ENCODE data around the gene ABHD17A.

DNA sequence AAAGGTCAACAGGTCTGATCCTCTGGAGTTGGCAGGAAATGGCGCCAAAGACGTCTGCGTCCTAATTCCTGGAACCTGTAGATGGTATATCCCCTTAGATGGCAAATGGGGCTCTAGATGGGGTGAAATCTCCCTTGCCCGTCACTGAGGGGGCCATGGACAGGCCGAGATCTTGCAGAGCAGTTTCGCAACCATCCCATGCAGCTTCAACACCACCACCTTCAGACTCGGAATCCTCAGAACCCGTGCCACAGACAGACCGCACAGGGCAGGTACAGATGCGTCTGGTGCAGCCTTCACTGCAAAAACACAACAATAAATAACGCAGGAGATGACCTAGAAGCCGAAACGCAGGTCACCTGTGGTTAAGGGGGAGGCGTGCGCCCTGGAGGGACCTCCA is 54.7 kb downstream of the ABHD17A start:
- TF ChIP-seq, protein P1, sequence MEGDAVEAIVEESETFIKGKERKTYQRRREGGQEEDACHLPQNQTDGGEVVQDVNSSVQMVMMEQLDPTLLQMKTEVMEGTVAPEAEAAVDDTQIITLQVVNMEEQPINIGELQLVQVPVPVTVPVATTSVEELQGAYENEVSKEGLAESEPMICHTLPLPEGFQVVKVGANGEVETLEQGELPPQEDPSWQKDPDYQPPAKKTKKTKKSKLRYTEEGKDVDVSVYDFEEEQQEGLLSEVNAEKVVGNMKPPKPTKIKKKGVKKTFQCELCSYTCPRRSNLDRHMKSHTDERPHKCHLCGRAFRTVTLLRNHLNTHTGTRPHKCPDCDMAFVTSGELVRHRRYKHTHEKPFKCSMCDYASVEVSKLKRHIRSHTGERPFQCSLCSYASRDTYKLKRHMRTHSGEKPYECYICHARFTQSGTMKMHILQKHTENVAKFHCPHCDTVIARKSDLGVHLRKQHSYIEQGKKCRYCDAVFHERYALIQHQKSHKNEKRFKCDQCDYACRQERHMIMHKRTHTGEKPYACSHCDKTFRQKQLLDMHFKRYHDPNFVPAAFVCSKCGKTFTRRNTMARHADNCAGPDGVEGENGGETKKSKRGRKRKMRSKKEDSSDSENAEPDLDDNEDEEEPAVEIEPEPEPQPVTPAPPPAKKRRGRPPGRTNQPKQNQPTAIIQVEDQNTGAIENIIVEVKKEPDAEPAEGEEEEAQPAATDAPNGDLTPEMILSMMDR (IDR thresholded peaks at IDR 0.05 in 8 of 11, conservative IDR thresholded peaks at IDR 0.05 in 3 of 11): no peak
- TF ChIP-seq POLR2AphosphoS5 (IDR thresholded peaks at IDR 0.05): no peak

All from spleen (tissue), 7 donors.